ENCODE data around the gene CFAP20DC. TPM values are rescaled to one million over a fixed set of nuclear protein-coding genes. Genes with fewer than 3 reads are reported as not detected.

The CFAP20DC gene
- total RNA-seq, 1 experiment from 2014 or later, result 2.9 TPM

DNA sequence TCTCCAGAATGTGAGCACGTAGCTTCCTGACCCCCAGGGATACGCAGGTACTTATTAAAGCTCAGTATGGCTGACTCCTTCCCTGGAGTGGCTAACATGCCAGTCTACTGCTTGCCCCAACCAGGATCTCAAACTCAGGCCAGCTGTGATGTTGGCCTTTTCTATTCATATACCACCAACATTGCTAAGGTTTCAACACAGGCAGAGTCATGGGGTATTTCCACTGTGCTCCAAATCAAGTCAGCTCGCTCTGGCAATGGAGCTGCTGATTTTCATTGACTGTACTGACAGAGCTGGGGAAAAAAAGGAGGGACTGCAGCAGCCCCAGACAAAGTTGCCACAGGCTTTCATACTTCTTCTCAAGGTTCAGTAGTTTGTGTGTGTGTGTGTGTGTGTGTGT is 87.0 kb downstream of the CFAP20DC start:
- Histone ChIP-seq H2AFZ (ENCODE audit: low read depth, low read length, poor library complexity, severe bottlenecking) (no peak overlapping the region), H3K27ac (ENCODE audit: low read depth, low read length) (no peak overlapping the region), H3K9me2 (ENCODE audit: insufficient read depth) (no peaks in the 10 kb centered on the region), H3K27me3 (ENCODE audit: insufficient read depth, low read length) (no peaks in the 10 kb centered on the region), H3K4me2 (ENCODE audit: low read length) (no peak overlapping the region), H3K9ac (ENCODE audit: low read length) (no peak overlapping the region), H3K79me2 (ENCODE audit: insufficient read depth, low read length) (no peaks in the 10 kb centered on the region), H3K36me3 (ENCODE audit: control insufficient read depth in 1 of 2, insufficient read depth in 2 of 2, low read length in 2 of 2) (no peaks in the 10 kb centered on the region), H3K9me3 (ENCODE audit: control insufficient read depth in 1 of 2, insufficient read depth in 1 of 2, low read depth in 1 of 2, low read length in 2 of 2) (no peaks in the 10 kb centered on the region), H3K4me3 (replicated peaks in 1 of 2; ENCODE audit: low read depth in 1 of 2, low read length in 2 of 2) (no peak overlapping the region), H4K20me1 (ENCODE audit: insufficient read depth) (no peaks in the 10 kb centered on the region), H3K4me1 (ENCODE audit: control insufficient read depth in 1 of 2, insufficient read depth in 2 of 2, low read length in 2 of 2) (no peaks in the 10 kb centered on the region)
- POLR2A ChIA-PET, result no interaction called here
- no peak for ATAC-seq
- intact Hi-C loops (cut with micrococcal nuclease), result no loop called here
- CTCF ChIA-PET, result no interaction called here
- no peak for DNase-seq (ENCODE audit: low read depth, low spot score)
- TF ChIP-seq JUND (IDR thresholded peaks at IDR 0.05) (no peak), CEBPB (IDR thresholded peaks at IDR 0.05; ENCODE audit: low read depth) (no peak), FOSL1 (IDR thresholded peaks at IDR 0.05; ENCODE audit: low read depth) (no peak), SIN3A (IDR thresholded peaks at IDR 0.05; ENCODE audit: low read depth) (no peak), EZH2 (IDR thresholded peaks at IDR 0.05) (no peak), CBX3 (IDR thresholded peaks at IDR 0.05; ENCODE audit: low read depth) (no peak), POLR2A (IDR thresholded peaks at IDR 0.05; ENCODE audit: borderline replicate concordance, extremely low read depth, insufficient read depth, insufficient read length) (no peak), ELF1 (IDR thresholded peaks at IDR 0.05; ENCODE audit: borderline replicate concordance, low read depth) (no peak), RAD21 (IDR thresholded peaks at IDR 0.05; ENCODE audit: low read depth) (no peak), ZFX (IDR thresholded peaks at IDR 0.05) (no peak), TCF7L2 (IDR thresholded peaks at IDR 0.05; ENCODE audit: borderline replicate concordance, extremely low read depth, insufficient read depth, insufficient read length) (no peak), ZNF274 (IDR thresholded peaks at IDR 0.05; ENCODE audit: low read depth, low read length) (no peak), POLR2AphosphoS5 (IDR thresholded peaks at IDR 0.05; ENCODE audit: low read depth, low read length) (no peak), EGR1 (IDR thresholded peaks at IDR 0.05; ENCODE audit: low read depth) (no peak)
- TF ChIP-seq, protein P1, sequence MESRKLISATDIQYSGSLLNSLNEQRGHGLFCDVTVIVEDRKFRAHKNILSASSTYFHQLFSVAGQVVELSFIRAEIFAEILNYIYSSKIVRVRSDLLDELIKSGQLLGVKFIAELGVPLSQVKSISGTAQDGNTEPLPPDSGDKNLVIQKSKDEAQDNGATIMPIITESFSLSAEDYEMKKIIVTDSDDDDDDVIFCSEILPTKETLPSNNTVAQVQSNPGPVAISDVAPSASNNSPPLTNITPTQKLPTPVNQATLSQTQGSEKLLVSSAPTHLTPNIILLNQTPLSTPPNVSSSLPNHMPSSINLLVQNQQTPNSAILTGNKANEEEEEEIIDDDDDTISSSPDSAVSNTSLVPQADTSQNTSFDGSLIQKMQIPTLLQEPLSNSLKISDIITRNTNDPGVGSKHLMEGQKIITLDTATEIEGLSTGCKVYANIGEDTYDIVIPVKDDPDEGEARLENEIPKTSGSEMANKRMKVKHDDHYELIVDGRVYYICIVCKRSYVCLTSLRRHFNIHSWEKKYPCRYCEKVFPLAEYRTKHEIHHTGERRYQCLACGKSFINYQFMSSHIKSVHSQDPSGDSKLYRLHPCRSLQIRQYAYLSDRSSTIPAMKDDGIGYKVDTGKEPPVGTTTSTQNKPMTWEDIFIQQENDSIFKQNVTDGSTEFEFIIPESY (IDR thresholded peaks at IDR 0.05; ENCODE audit: extremely low read depth, insufficient replicate concordance, low read length), result no peak
- TF ChIP-seq, protein P2, sequence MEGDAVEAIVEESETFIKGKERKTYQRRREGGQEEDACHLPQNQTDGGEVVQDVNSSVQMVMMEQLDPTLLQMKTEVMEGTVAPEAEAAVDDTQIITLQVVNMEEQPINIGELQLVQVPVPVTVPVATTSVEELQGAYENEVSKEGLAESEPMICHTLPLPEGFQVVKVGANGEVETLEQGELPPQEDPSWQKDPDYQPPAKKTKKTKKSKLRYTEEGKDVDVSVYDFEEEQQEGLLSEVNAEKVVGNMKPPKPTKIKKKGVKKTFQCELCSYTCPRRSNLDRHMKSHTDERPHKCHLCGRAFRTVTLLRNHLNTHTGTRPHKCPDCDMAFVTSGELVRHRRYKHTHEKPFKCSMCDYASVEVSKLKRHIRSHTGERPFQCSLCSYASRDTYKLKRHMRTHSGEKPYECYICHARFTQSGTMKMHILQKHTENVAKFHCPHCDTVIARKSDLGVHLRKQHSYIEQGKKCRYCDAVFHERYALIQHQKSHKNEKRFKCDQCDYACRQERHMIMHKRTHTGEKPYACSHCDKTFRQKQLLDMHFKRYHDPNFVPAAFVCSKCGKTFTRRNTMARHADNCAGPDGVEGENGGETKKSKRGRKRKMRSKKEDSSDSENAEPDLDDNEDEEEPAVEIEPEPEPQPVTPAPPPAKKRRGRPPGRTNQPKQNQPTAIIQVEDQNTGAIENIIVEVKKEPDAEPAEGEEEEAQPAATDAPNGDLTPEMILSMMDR (IDR thresholded peaks at IDR 0.05 in 2 of 3, conservative IDR thresholded peaks at IDR 0.05 in 1 of 3; ENCODE audit: borderline replicate concordance in 1 of 3, insufficient read depth in 1 of 3, low read depth in 2 of 3, low read length in 2 of 3), result no peak
- TF ChIP-seq, protein P3, sequence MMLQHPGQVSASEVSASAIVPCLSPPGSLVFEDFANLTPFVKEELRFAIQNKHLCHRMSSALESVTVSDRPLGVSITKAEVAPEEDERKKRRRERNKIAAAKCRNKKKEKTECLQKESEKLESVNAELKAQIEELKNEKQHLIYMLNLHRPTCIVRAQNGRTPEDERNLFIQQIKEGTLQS (IDR thresholded peaks at IDR 0.05), result no peak
- TF ChIP-seq, protein P4, sequence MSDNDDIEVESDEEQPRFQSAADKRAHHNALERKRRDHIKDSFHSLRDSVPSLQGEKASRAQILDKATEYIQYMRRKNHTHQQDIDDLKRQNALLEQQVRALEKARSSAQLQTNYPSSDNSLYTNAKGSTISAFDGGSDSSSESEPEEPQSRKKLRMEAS (IDR thresholded peaks at IDR 0.05), result no peak
- TF ChIP-seq, protein P5, sequence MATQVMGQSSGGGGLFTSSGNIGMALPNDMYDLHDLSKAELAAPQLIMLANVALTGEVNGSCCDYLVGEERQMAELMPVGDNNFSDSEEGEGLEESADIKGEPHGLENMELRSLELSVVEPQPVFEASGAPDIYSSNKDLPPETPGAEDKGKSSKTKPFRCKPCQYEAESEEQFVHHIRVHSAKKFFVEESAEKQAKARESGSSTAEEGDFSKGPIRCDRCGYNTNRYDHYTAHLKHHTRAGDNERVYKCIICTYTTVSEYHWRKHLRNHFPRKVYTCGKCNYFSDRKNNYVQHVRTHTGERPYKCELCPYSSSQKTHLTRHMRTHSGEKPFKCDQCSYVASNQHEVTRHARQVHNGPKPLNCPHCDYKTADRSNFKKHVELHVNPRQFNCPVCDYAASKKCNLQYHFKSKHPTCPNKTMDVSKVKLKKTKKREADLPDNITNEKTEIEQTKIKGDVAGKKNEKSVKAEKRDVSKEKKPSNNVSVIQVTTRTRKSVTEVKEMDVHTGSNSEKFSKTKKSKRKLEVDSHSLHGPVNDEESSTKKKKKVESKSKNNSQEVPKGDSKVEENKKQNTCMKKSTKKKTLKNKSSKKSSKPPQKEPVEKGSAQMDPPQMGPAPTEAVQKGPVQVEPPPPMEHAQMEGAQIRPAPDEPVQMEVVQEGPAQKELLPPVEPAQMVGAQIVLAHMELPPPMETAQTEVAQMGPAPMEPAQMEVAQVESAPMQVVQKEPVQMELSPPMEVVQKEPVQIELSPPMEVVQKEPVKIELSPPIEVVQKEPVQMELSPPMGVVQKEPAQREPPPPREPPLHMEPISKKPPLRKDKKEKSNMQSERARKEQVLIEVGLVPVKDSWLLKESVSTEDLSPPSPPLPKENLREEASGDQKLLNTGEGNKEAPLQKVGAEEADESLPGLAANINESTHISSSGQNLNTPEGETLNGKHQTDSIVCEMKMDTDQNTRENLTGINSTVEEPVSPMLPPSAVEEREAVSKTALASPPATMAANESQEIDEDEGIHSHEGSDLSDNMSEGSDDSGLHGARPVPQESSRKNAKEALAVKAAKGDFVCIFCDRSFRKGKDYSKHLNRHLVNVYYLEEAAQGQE (IDR thresholded peaks at IDR 0.05; ENCODE audit: low read depth), result no peak
- no TSS peak for BruUV-seq (replicated peaks)
- RAD21 ChIA-PET (ENCODE audit: low non-redundant PET in 1 of 2, low total read pairs in 2 of 2, uncharacterized antibody in 2 of 2, unreplicated experiment in 2 of 2), result no interaction called here

Measured in HCT116 (cell line).